GM18951 (cell line): ENCODE data around the gene ANO8.

Experiments used
- POLR2A ChIP-seq: IDR thresholded peaks from 4 replicates; pipeline ENCODE4 v1.6.1; 2011; ENCODE audit warnings: mild to moderate bottlenecking; ENCODE audit not compliant: insufficient read length, insufficient read depth; ENCODE audit errors: extremely low read depth
- in situ Hi-C: fragments of 300-500 bp; cut with MboI; formaldehyde crosslinking; loops from one replicate; pipeline ENCODE4 v1.12.0; 2022; ENCODE audit warnings: low sequenced_read_pairs, mixed read lengths, inconsistent platforms; ENCODE audit not compliant: unreplicated experiment

Gene ANO8

DNA sequence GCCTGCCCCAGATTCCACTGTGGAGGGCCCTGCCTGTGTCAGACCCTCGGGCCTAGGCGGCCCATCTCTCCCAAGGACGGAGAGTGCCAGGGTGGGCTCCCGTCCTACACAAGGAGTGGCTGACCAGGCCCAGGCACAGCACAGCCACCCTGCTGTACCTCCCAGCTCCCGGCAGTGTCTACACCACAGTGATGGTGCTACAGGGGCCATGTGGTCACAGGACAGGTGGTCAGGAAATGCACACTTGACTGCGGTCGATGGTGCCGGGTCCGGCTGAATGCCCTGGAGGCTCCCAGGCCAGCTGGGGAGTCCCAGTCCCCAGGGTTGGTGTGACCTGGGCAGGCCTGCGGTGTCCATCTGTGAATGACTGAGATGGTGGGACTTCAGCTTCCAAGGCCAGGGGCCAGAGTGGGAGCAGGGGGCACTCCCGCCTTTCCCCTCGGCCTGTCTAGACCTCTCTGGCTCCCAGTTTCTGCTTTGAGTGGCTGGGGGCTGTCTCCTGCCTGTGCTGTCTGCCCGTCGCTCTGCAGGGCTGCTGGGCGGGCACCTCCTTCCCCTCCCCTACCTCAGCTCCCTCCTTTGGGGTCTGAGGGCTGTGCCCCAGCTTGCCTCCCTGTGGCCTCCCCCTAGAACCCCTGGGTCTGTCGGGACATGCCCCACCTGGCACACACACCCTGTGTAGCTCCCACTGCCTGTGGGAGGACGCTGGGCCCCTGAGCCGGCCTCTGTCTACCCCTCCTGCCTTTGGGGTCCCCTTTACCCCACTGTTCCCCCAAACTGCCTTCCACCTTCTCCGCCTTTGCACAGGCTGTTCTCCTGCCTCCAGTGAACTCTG lies 12.8 kb downstream of the ANO8 start:
- in situ Hi-C loops: no loop called here
- no peak for TF ChIP-seq POLR2A

DNA sequence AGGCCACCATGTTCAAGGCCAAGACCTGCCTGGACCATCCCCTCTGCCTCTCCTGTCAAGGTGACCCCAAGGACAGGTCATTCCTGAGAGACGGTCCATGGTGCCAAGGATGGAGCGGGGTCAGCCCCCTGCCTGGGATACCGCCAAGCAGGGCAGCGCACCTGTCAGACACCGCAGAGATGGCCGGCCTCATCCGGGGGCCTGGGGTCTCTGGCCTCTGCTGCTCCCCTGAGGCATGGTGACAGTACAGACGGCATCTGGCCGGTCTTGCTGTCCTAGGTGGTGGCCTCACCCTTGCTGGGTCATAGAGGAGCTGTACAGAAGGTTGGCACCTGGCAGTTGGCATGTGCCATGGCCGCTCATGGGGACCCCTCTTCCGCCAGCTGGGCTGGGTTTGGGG lies 14.2 kb downstream of the ANO8 start:
- in situ Hi-C loops: no loop called here

DNA sequence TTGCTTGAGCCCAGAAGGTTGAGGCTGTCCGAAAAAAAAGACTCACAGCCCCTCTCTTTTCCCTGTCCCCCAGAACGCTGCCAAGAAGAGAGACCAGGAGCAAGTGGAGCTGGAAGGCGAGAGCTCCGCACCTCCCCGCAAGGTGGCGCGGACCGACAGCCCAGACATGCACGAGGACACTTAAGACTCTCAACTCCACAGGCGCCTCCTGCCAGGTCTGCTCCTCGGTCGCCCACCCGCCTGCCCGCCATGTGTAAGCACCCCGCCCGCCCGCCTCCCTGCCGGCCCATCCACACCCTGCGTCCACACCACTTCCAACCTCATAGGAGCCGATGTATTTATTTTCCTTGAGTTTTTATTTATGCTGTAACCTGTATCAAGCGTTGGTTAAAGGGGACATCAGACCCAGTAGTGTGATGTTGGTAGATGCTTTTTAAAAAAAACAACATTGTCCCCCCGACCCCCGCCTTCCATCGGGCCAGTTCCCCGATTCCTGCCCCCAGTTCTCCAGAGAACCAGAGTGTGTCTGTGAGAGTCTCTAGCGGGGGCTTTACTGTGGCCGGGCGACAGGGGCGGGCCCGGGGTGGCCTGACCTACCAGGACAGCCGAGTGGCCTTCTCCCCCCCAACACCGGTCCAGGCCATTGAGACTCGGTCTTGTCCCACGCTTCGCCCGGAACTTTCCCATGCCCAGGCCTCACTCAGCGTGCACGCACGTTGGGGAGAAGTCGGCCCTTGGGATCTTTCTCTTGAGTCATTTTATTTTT lies 15.0 kb downstream of the ANO8 start:
- in situ Hi-C loops: no loop called here
- TF ChIP-seq POLR2A: no peak

More for the DNA sequence above, 14.2 kb downstream of the ANO8 start:
- TF ChIP-seq POLR2A: no peak

DNA sequence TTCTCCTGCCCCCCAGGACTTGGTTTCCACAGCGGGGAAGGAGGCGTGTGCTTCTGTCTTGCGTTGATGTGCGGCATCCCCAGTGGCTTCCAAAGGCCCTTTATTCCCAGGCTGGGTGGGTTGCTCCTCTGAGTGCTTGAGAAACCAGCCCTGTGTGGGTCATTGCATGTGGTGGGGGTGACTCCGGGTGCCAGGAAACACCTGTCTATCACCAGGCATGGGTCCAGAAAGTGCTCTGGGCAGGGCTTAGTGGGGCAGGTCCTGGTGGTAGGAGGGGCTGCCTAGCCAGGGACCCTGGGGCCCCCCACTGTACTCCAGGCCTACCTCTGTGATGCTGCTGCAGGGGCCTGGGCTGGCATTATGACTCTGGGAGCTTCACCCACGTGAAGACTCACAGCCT lies 15.7 kb downstream of the ANO8 start:
- TF ChIP-seq POLR2A: no peak
- in situ Hi-C loops: no loop called here

DNA sequence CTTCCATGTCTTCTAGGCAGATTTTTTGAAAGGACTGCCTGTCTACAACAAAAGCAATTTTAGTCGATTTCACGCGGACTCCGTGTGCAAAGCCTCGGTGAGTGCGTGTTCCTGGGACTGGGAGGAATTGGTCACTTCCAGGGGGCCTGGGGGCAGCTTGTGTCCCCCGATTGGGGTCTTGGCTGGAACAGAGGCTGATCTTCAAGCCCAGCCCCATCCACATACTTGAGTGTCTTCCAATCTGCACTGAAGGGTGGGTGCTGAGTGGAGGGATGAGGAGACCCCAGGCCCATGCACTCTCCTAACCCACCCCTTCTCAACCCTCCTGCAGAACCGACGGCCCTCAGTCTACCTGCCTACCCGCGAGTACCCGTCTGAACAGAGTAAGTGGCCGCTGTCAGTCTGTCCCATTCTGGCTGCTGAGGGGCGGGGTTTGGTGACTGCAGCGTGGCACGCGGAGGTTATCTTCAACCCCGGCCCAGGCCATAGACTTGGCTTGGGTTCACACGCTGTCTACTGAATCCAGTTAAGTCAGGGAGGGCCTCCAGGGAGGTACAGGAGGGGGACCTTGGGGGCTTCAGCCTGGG lies 20.6 kb downstream of the ANO8 start:
- TF ChIP-seq POLR2A: no peak
- in situ Hi-C loops: no loop called here

DNA sequence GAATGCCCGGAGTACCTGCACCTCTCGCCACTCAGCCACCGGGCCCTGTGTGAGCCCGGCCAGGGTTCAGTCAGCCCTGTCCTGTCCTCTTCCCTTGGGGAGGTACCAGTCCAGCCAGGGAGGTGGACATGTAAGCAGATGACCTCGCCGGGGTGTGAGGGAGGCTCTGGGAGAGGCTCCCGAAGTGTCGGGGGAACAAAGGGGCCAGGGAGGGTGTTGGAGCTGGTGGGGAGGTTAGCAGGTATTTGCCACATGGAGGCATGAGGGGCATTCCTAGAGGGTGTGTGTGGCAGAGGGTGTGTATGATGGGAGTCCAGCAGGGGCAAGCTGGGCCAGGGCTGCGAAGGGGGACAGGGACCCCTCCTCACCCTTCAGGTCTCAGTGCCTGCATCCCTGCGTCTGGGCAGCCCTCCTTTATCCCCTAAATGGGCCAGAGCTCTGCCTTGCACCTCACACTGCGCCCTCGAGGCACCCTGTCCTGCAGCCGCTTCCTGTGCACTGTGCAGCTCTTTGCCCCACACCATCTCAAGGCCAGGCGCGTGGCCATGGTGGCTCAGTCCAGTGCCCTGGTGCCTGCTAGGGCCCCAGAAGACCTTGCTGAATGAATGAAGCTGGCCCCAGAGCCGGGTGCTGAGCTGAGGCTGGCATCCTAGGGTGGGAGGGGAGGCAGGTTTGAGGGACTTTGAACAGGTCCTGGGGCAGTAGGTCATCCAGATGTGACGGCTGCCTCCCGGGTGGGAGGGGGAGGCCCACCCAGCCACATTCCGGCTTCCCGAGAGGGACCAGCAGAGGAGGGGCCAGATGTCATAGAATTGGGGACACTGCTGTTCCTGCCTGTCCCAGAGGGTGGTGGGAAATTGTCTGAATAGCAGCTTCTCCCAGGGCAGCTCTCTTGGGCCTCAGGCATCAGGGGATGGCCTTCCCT lies 22.2 kb downstream of the ANO8 start:
- TF ChIP-seq POLR2A: no peak
- in situ Hi-C loops: no loop called here

DNA sequence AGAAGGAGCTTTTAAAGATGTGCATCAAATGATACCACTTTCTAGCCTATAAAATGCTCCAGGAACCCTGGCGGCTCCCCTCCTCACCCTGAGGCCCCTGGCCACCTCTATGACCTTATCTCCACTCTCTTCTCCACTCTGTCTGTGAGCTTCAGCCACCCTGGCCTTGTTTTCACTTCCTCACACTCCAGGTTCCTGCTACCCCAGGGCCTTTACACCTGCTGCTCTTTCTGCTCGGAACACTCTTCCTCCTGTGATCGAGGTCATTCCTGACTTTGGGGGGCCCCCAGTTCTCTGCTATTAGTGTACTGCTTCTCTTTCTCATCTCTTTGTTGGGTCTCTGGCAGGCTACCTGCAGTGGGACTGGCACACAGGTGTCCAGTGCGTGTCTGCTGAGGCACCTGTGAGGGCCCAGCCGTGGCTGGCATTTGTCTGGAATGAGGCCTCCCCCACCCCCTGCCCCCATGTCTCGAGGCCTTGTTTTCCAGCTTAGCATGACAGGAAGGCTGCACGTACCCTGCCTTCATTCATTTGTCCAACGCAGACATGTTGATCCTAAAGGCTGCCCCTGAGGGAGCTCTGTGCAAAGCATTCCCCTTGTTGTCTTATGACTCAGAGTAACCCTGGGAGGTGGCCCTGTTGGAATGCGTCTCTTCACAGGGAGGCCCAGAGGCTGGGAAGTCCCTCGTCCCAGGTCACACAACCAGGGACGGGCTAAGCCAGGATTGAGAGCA lies 23.0 kb downstream of the ANO8 start:
- in situ Hi-C loops: no loop called here
- no peak for TF ChIP-seq POLR2A

DNA sequence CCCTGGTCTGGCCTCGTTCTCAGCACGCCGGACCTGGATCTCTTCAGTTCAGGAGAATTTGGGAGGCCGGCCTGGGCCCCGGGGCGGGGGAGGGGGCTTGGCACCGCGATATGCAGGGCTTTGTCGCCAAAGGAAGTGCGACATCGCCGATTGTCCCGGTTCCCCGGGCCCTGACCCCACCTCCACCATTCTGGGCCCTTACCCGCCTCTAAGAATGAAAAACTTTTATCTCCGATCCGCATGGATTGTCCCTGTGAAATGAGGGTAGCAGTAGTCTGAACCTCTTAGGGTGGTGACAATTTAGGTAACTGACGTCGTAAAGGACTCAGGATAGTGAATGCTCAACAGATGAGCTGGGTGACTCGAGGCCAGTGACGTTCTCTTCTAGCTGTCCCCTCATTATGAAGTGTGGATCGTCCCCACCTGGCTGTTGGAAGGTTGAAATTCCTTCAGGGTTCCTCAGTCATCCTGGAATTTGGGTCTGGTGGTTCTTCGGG lies 24.6 kb downstream of the ANO8 start:
- in situ Hi-C loops: no loop called here
- no peak for TF ChIP-seq POLR2A

DNA sequence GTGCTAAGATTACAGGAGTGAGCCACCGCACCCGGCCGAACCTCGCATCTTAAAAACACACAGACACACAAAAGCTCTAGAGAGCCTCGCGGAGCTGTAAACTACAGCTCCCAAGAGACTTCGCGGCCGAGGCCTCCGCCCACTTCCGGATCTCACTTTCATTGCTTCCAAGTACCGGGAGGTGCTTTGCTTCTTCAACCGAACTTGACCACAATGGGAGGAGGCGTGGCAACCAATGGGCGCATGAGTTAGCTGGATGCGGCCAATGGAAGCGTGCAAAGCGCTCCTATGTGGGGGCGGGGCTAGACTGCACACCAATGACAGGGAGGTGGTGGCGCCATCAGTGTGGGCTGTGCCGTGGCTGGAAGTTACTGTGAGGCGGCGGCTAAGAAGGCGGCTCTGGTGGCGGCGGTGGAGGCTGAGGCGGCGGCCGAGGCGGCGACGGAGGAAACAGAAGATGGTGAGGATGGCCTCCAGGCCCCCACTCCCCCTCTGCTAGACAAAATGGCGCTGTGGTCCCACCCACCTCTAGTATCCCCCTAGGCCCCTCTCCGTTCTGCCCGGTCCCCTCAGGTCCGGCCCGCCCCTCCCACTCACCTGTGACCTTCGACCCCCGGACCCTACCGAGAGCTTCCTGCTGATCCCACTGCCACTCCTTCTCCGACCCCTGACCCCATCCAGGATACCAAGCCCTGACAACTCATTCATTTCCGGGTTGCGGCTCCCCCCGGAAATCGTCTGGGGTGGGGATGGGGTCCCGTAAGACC lies 25.3 kb downstream of the ANO8 start, which contains the start of gene DDA1:
Gene DDA1 (plus strand): TSS at position 366 of the 767 bp plus-strand sequence. CDS start 92 bp downstream, at position 458.
- in situ Hi-C loops: no loop called here
- peak; percentile 71 for TF ChIP-seq POLR2A

DNA sequence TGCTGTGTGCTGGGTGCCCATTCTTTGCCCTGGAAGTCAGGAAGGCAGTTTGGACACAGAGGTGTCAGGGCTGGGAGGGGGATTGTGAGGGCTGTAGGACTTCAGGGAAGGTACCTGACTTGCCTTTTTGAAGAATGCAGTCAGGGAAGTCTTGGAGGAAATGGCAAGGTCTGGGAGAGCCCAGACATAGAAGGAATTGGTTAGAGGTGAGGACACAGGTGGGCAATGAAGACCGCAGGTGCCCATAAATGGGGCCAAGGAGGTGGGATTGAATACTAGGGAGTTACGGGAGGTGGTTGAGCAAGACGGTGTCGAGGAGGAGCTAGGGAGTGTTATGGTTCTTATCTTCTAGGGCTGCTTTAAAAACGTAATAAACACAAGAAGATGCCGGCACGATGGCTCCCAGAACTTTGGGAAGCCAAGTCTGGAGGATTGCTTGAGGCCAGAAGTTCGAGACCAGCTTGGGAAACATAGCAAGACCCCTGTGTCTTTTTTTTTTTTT lies 26.7 kb downstream of the ANO8 start:
- in situ Hi-C loops: no loop called here
- TF ChIP-seq POLR2A: no peak

DNA sequence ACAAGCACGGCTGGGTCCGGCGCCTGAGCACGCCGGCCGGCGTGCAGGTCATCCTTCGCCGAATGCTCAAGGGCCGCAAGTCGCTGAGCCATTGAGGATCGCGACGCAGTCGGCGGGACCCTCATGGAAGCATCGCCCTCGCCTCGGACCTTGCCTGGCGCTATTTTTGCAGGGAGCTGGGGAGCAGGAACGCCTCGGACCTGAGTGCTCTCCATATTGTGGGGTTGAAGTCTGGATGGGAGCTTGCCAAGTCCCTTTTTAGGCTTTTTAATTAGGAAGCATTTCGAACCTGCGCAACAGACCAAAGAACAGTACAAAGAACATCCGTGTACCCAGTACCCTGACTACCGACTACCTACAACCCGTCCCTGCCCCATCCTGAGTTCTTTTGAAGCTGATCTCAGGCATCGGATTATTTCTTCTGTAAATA lies 28.4 kb downstream of the ANO8 start:
- TF ChIP-seq POLR2A: no peak
- in situ Hi-C loops: no loop called here
